ENCODE data around the gene PLA2G5. TPM values are rescaled to one million over a fixed set of nuclear protein-coding genes. Genes with fewer than 3 reads are reported as not detected.

PLA2G5 gene
- total RNA-seq, 1 experiment from 2014 or later: not detected

GRCh38 chr1:20115479-20115878, 45.5 kb downstream of the PLA2G5 start:
- BruUV-seq (replicated peaks): no TSS peak
- no peaks in the 10 kb centered on the region for H3K27me3 ChIP-seq (replicated peaks; ENCODE audit: control insufficient read depth, insufficient read depth, low read length)
- no peaks in the 10 kb centered on the region for H3K36me3 ChIP-seq (ENCODE audit: control insufficient read depth, insufficient read depth, low read length)
- no peaks in the 10 kb centered on the region for H3K9me3 ChIP-seq
- H3K9me3 Mint-ChIP-seq (ENCODE audit: unreplicated experiment): no peaks in the 10 kb centered on the region
- no peaks in the 10 kb centered on the region for H3K4me1 ChIP-seq
- no peak for TF ChIP-seq CTCF (IDR thresholded peaks at IDR 0.05; ENCODE audit: insufficient read depth in 1 of 2, low read depth in 1 of 2, low read length in 1 of 2, severe bottlenecking in 1 of 2, unreplicated experiment in 1 of 2)
- ChIA-PET CTCF (no interaction called here), POLR2A (no interaction called here)
- intact Hi-C loops (cut with micrococcal nuclease; ENCODE audit: unreplicated experiment): no loop called here
- no peak overlapping the region for H3K27ac Mint-ChIP-seq (ENCODE audit: unreplicated experiment)
- no peak for DNase-seq
- no peaks in the 10 kb centered on the region for H3K36me3 Mint-ChIP-seq (ENCODE audit: insufficient read depth, unreplicated experiment)
- H3K4me1 Mint-ChIP-seq (ENCODE audit: low read depth, unreplicated experiment): no peaks in the 10 kb centered on the region
- H3K27me3 Mint-ChIP-seq (ENCODE audit: insufficient read depth, unreplicated experiment): peaks cover 6% of the 10 kb centered on the region
- no peak overlapping the region for H3K4me3 ChIP-seq (ENCODE audit: low read depth, low read length)
- no peak overlapping the region for H3K4me3 Mint-ChIP-seq (ENCODE audit: unreplicated experiment)

- no peak overlapping the region for H3K4me3 ChIP-seq (ENCODE audit: low read depth, low read length)
- DNase-seq: no peak
- intact Hi-C loops (cut with micrococcal nuclease; ENCODE audit: unreplicated experiment): no loop called here
- no peaks in the 10 kb centered on the region for H3K36me3 Mint-ChIP-seq (ENCODE audit: insufficient read depth, unreplicated experiment)
- H3K9me3 ChIP-seq: no peaks in the 10 kb centered on the region
- no peaks in the 10 kb centered on the region for H3K36me3 ChIP-seq (ENCODE audit: control insufficient read depth, insufficient read depth, low read length)
- CTCF ChIA-PET: no interaction called here
- BruUV-seq (replicated peaks): no TSS peak
- H3K4me1 ChIP-seq: no peaks in the 10 kb centered on the region
- H3K4me1 Mint-ChIP-seq (ENCODE audit: low read depth, unreplicated experiment): no peaks in the 10 kb centered on the region
- no peak overlapping the region for H3K27ac Mint-ChIP-seq (ENCODE audit: unreplicated experiment)
- no peak for TF ChIP-seq CTCF (IDR thresholded peaks at IDR 0.05; ENCODE audit: insufficient read depth in 1 of 2, low read depth in 1 of 2, low read length in 1 of 2, severe bottlenecking in 1 of 2, unreplicated experiment in 1 of 2)
- POLR2A ChIA-PET: no interaction called here
- no peaks in the 10 kb centered on the region for H3K9me3 Mint-ChIP-seq (ENCODE audit: unreplicated experiment)
- H3K4me3 Mint-ChIP-seq (ENCODE audit: unreplicated experiment): no peak overlapping the region
- no peaks in the 10 kb centered on the region for H3K27me3 ChIP-seq (replicated peaks; ENCODE audit: control insufficient read depth, insufficient read depth, low read length)
- H3K27me3 Mint-ChIP-seq (ENCODE audit: insufficient read depth, unreplicated experiment): peaks cover 6% of the 10 kb centered on the region
Measured at GRCh38 chr1:20115916-20116315, 45.9 kb downstream of the PLA2G5 start.

GRCh38 chr1:20117236-20117635, 47.2 kb downstream of the PLA2G5 start:
- CTCF ChIA-PET: no interaction called here

More at GRCh38 chr1:20117236-20117635, 47.2 kb downstream of the PLA2G5 start:
- Mint-ChIP-seq H3K9me3 (ENCODE audit: unreplicated experiment) (no peaks in the 10 kb centered on the region), H3K4me1 (ENCODE audit: low read depth, unreplicated experiment) (no peaks in the 10 kb centered on the region), H3K36me3 (ENCODE audit: insufficient read depth, unreplicated experiment) (no peaks in the 10 kb centered on the region), H3K27me3 (ENCODE audit: insufficient read depth, unreplicated experiment) (peaks cover 6% of the 10 kb centered on the region), H3K4me3 (ENCODE audit: unreplicated experiment) (no peak overlapping the region), H3K27ac (ENCODE audit: unreplicated experiment) (no peak overlapping the region)
- no peaks in the 10 kb centered on the region for H3K9me3 ChIP-seq
- intact Hi-C loops (cut with micrococcal nuclease; ENCODE audit: unreplicated experiment): no loop called here
- POLR2A ChIA-PET: no interaction called here
- BruUV-seq (replicated peaks): no TSS peak
- no peaks in the 10 kb centered on the region for H3K36me3 ChIP-seq (ENCODE audit: control insufficient read depth, insufficient read depth, low read length)
- DNase-seq: no peak
- no peak overlapping the region for H3K4me3 ChIP-seq (ENCODE audit: low read depth, low read length)
- no peaks in the 10 kb centered on the region for H3K4me1 ChIP-seq
- TF ChIP-seq CTCF (IDR thresholded peaks at IDR 0.05; ENCODE audit: insufficient read depth in 1 of 2, low read depth in 1 of 2, low read length in 1 of 2, severe bottlenecking in 1 of 2, unreplicated experiment in 1 of 2): no peak
- no peaks in the 10 kb centered on the region for H3K27me3 ChIP-seq (replicated peaks; ENCODE audit: control insufficient read depth, insufficient read depth, low read length)

Measured in Caco-2 (cell line).